ENCODE results near the gene GRM1.
"Not testable (repeated sequence)": the region's sequence is repeated elsewhere in the genome, so short reads cannot be mapped to it uniquely, and the experiment has no call there.

GRM1 gene

GRCh38 chr6:146258206-146258605 is 229.3 kb downstream of the GRM1 start:
- no peak overlapping the region for H3K27ac ChIP-seq (ENCODE audit: low read depth, low read length)
- no peaks in the 10 kb centered on the region for H3K4me1 ChIP-seq (ENCODE audit: control insufficient read depth in 5 of 5, insufficient read depth in 5 of 5, low read length in 5 of 5)
- no peaks in the 10 kb centered on the region for H3K9me3 ChIP-seq (ENCODE audit: control insufficient read depth in 5 of 5, low read length in 5 of 5)
- no peaks in the 10 kb centered on the region for H3K27me3 ChIP-seq (ENCODE audit: control insufficient read depth in 5 of 5, insufficient read depth in 4 of 5, low read length in 5 of 5)
- no peaks in the 10 kb centered on the region for H3K36me3 ChIP-seq (ENCODE audit: control insufficient read depth in 5 of 5, insufficient read depth in 5 of 5, low read length in 5 of 5)
- no peak overlapping the region for H3K9ac ChIP-seq (ENCODE audit: low read length in 5 of 5)
- no peak overlapping the region for H3K4me3 ChIP-seq (ENCODE audit: low read depth in 1 of 5, low read length in 5 of 5)

GRCh38 chr6:146260886-146261285 is 232.0 kb downstream of the GRM1 start:
- H3K27ac ChIP-seq (ENCODE audit: low read depth, low read length), result no peak overlapping the region
- no peaks in the 10 kb centered on the region for H3K4me1 ChIP-seq (ENCODE audit: control insufficient read depth in 5 of 5, insufficient read depth in 5 of 5, low read length in 5 of 5)
- no peaks in the 10 kb centered on the region for H3K9me3 ChIP-seq (ENCODE audit: control insufficient read depth in 5 of 5, low read length in 5 of 5)
- no peak overlapping the region for H3K9ac ChIP-seq (ENCODE audit: low read length in 5 of 5)
- no peaks in the 10 kb centered on the region for H3K36me3 ChIP-seq (ENCODE audit: control insufficient read depth in 5 of 5, insufficient read depth in 5 of 5, low read length in 5 of 5)
- H3K27me3 ChIP-seq (ENCODE audit: control insufficient read depth in 5 of 5, insufficient read depth in 4 of 5, low read length in 5 of 5), result no peaks in the 10 kb centered on the region
- no peak overlapping the region for H3K4me3 ChIP-seq (ENCODE audit: low read depth in 1 of 5, low read length in 5 of 5)

- H3K4me1 ChIP-seq (ENCODE audit: control insufficient read depth in 5 of 5, insufficient read depth in 5 of 5, low read length in 5 of 5), result no peaks in the 10 kb centered on the region
- no peak overlapping the region for H3K9ac ChIP-seq (ENCODE audit: low read length in 5 of 5)
- no peaks in the 10 kb centered on the region for H3K27me3 ChIP-seq (ENCODE audit: control insufficient read depth in 5 of 5, insufficient read depth in 4 of 5, low read length in 5 of 5)
- H3K27ac ChIP-seq (ENCODE audit: low read depth, low read length), result no peak overlapping the region
- no peak overlapping the region for H3K4me3 ChIP-seq (ENCODE audit: low read depth in 1 of 5, low read length in 5 of 5)
- no peaks in the 10 kb centered on the region for H3K36me3 ChIP-seq (ENCODE audit: control insufficient read depth in 5 of 5, insufficient read depth in 5 of 5, low read length in 5 of 5)
- H3K9me3 ChIP-seq (ENCODE audit: control insufficient read depth in 5 of 5, low read length in 5 of 5), result no peaks in the 10 kb centered on the region
These were observed 236.2 kb downstream of the GRM1 start for GRCh38 chr6:146265056-146265455.

GRCh38 chr6:146267447-146267846 is 238.6 kb downstream of the GRM1 start:
- no peak overlapping the region for H3K27ac ChIP-seq (ENCODE audit: low read depth, low read length)
- no peaks in the 10 kb centered on the region for H3K36me3 ChIP-seq (ENCODE audit: control insufficient read depth in 5 of 5, insufficient read depth in 5 of 5, low read length in 5 of 5)
- no peaks in the 10 kb centered on the region for H3K4me1 ChIP-seq (ENCODE audit: control insufficient read depth in 5 of 5, insufficient read depth in 5 of 5, low read length in 5 of 5)
- H3K27me3 ChIP-seq (ENCODE audit: control insufficient read depth in 5 of 5, insufficient read depth in 4 of 5, low read length in 5 of 5), result no peaks in the 10 kb centered on the region
- H3K9me3 ChIP-seq (ENCODE audit: control insufficient read depth in 5 of 5, low read length in 5 of 5), result no peaks in the 10 kb centered on the region
- H3K9ac ChIP-seq (ENCODE audit: low read length in 5 of 5), result no peak overlapping the region
- H3K4me3 ChIP-seq (ENCODE audit: low read depth in 1 of 5, low read length in 5 of 5), result no peak overlapping the region

- Histone ChIP-seq H3K27ac (ENCODE audit: low read depth, low read length) (no peak overlapping the region), H3K27me3 (ENCODE audit: control insufficient read depth in 5 of 5, insufficient read depth in 4 of 5, low read length in 5 of 5) (no peaks in the 10 kb centered on the region), H3K9me3 (ENCODE audit: control insufficient read depth in 5 of 5, low read length in 5 of 5) (no peaks in the 10 kb centered on the region), H3K4me3 (ENCODE audit: low read depth in 1 of 5, low read length in 5 of 5) (no peak overlapping the region), H3K4me1 (ENCODE audit: control insufficient read depth in 5 of 5, insufficient read depth in 5 of 5, low read length in 5 of 5) (no peaks in the 10 kb centered on the region), H3K36me3 (ENCODE audit: control insufficient read depth in 5 of 5, insufficient read depth in 5 of 5, low read length in 5 of 5) (no peaks in the 10 kb centered on the region), H3K9ac (ENCODE audit: low read length in 5 of 5) (no peak overlapping the region)
These were observed 239.1 kb downstream of the GRM1 start for GRCh38 chr6:146267946-146268345.

GRCh38 chr6:146269482-146269881 is 240.6 kb downstream of the GRM1 start:
- H3K27me3 ChIP-seq (ENCODE audit: control insufficient read depth in 5 of 5, insufficient read depth in 4 of 5, low read length in 5 of 5), result no peaks in the 10 kb centered on the region
- H3K4me3 ChIP-seq (ENCODE audit: low read depth in 1 of 5, low read length in 5 of 5), result no peak overlapping the region
- no peak overlapping the region for H3K27ac ChIP-seq (ENCODE audit: low read depth, low read length)
- no peaks in the 10 kb centered on the region for H3K4me1 ChIP-seq (ENCODE audit: control insufficient read depth in 5 of 5, insufficient read depth in 5 of 5, low read length in 5 of 5)
- H3K36me3 ChIP-seq (ENCODE audit: control insufficient read depth in 5 of 5, insufficient read depth in 5 of 5, low read length in 5 of 5), result no peaks in the 10 kb centered on the region
- no peaks in the 10 kb centered on the region for H3K9me3 ChIP-seq (ENCODE audit: control insufficient read depth in 5 of 5, low read length in 5 of 5)
- H3K9ac ChIP-seq (ENCODE audit: low read length in 5 of 5), result no peak overlapping the region

- not testable (repeated sequence) for H3K9ac ChIP-seq (ENCODE audit: low read length in 5 of 5); H3K27me3 ChIP-seq (ENCODE audit: control insufficient read depth in 5 of 5, insufficient read depth in 4 of 5, low read length in 5 of 5); H3K36me3 ChIP-seq (ENCODE audit: control insufficient read depth in 5 of 5, insufficient read depth in 5 of 5, low read length in 5 of 5); H3K27ac ChIP-seq (ENCODE audit: low read depth, low read length); H3K4me3 ChIP-seq (ENCODE audit: low read depth in 1 of 5, low read length in 5 of 5); H3K4me1 ChIP-seq (ENCODE audit: control insufficient read depth in 5 of 5, insufficient read depth in 5 of 5, low read length in 5 of 5); H3K9me3 ChIP-seq (ENCODE audit: control insufficient read depth in 5 of 5, low read length in 5 of 5)
These were observed 242.3 kb downstream of the GRM1 start for GRCh38 chr6:146271163-146271562.

GRCh38 chr6:146273490-146273889 is 244.6 kb downstream of the GRM1 start:
- Histone ChIP-seq H3K27ac (ENCODE audit: low read depth, low read length) (no peak overlapping the region), H3K4me1 (ENCODE audit: control insufficient read depth in 5 of 5, insufficient read depth in 5 of 5, low read length in 5 of 5) (no peaks in the 10 kb centered on the region), H3K27me3 (ENCODE audit: control insufficient read depth in 5 of 5, insufficient read depth in 4 of 5, low read length in 5 of 5) (no peaks in the 10 kb centered on the region), H3K4me3 (ENCODE audit: low read depth in 1 of 5, low read length in 5 of 5) (no peak overlapping the region), H3K9ac (ENCODE audit: low read length in 5 of 5) (no peak overlapping the region), H3K9me3 (ENCODE audit: control insufficient read depth in 5 of 5, low read length in 5 of 5) (no peaks in the 10 kb centered on the region), H3K36me3 (ENCODE audit: control insufficient read depth in 5 of 5, insufficient read depth in 5 of 5, low read length in 5 of 5) (no peaks in the 10 kb centered on the region)

GRCh38 chr6:146277142-146277541 is 248.3 kb downstream of the GRM1 start:
- no peaks in the 10 kb centered on the region for H3K4me1 ChIP-seq (ENCODE audit: control insufficient read depth in 5 of 5, insufficient read depth in 5 of 5, low read length in 5 of 5)
- H3K27ac ChIP-seq (ENCODE audit: low read depth, low read length), result no peak overlapping the region
- H3K9ac ChIP-seq (ENCODE audit: low read length in 5 of 5), result no peak overlapping the region
- no peaks in the 10 kb centered on the region for H3K27me3 ChIP-seq (ENCODE audit: control insufficient read depth in 5 of 5, insufficient read depth in 4 of 5, low read length in 5 of 5)
- no peaks in the 10 kb centered on the region for H3K36me3 ChIP-seq (ENCODE audit: control insufficient read depth in 5 of 5, insufficient read depth in 5 of 5, low read length in 5 of 5)
- H3K9me3 ChIP-seq (ENCODE audit: control insufficient read depth in 5 of 5, low read length in 5 of 5), result no peaks in the 10 kb centered on the region
- no peak overlapping the region for H3K4me3 ChIP-seq (ENCODE audit: low read depth in 1 of 5, low read length in 5 of 5)

GRCh38 chr6:146281651-146282362 is 252.9 kb downstream of the GRM1 start:
- no peak overlapping the region for H3K9ac ChIP-seq (ENCODE audit: low read length in 5 of 5)
- H3K27me3 ChIP-seq (ENCODE audit: control insufficient read depth in 5 of 5, insufficient read depth in 4 of 5, low read length in 5 of 5), result no peaks in the 10 kb centered on the region
- no peak overlapping the region for H3K4me3 ChIP-seq (ENCODE audit: low read depth in 1 of 5, low read length in 5 of 5)
- H3K9me3 ChIP-seq (ENCODE audit: control insufficient read depth in 5 of 5, low read length in 5 of 5), result no peaks in the 10 kb centered on the region
- H3K36me3 ChIP-seq (ENCODE audit: control insufficient read depth in 5 of 5, insufficient read depth in 5 of 5, low read length in 5 of 5), result no peaks in the 10 kb centered on the region
- no peak overlapping the region for H3K27ac ChIP-seq (ENCODE audit: low read depth, low read length)
- H3K4me1 ChIP-seq (ENCODE audit: control insufficient read depth in 5 of 5, insufficient read depth in 5 of 5, low read length in 5 of 5), result no peaks in the 10 kb centered on the region

GRCh38 chr6:146282837-146283236 is 254.0 kb downstream of the GRM1 start:
- Histone ChIP-seq H3K9ac (ENCODE audit: low read length in 5 of 5) (no peak overlapping the region), H3K4me3 (ENCODE audit: low read depth in 1 of 5, low read length in 5 of 5) (no peak overlapping the region), H3K27me3 (ENCODE audit: control insufficient read depth in 5 of 5, insufficient read depth in 4 of 5, low read length in 5 of 5) (no peaks in the 10 kb centered on the region), H3K4me1 (ENCODE audit: control insufficient read depth in 5 of 5, insufficient read depth in 5 of 5, low read length in 5 of 5) (no peaks in the 10 kb centered on the region), H3K9me3 (ENCODE audit: control insufficient read depth in 5 of 5, low read length in 5 of 5) (peaks cover 0 to 4% (median 0%) of the 10 kb centered on the region in 5 donors), H3K36me3 (ENCODE audit: control insufficient read depth in 5 of 5, insufficient read depth in 5 of 5, low read length in 5 of 5) (no peaks in the 10 kb centered on the region), H3K27ac (ENCODE audit: low read depth, low read length) (no peak overlapping the region)
